Activated CD4-positive, alpha-beta T cell treated with anti-CD3 and anti-CD28 coated beads for 1 hour (primary cell): Measurements from ENCODE around the gene MICAL3.

ENCODE experiments used
- DNase-seq: peaks from one replicate; pipeline ENCODE4 v3.0.0-alpha.2; 2020

The MICAL3 gene

GRCh38 chr22:17807578-17808410 is 216.6 kb downstream of the MICAL3 start:
- no peak for DNase-seq

GRCh38 chr22:17807086-17807485 is 217.3 kb downstream of the MICAL3 start:
- no peak for DNase-seq

- no peak for DNase-seq
Measured at GRCh38 chr22:17806437-17806836, 217.9 kb downstream of the MICAL3 start.

- DNase-seq: no peak
Measured at GRCh38 chr22:17804331-17805080, 219.9 kb downstream of the MICAL3 start.

GRCh38 chr22:17803609-17804270 is 220.6 kb downstream of the MICAL3 start:
- DNase-seq: no peak

GRCh38 chr22:17802822-17803221 is 221.5 kb downstream of the MICAL3 start:
- no peak for DNase-seq

- DNase-seq: no peak
Measured at GRCh38 chr22:17802411-17802810, 221.9 kb downstream of the MICAL3 start.

GRCh38 chr22:17797721-17798559 is 226.4 kb downstream of the MICAL3 start:
- DNase-seq: no peak

- DNase-seq: no peak
Measured at GRCh38 chr22:17796695-17797094, 227.7 kb downstream of the MICAL3 start.

- DNase-seq: no peak
Measured at GRCh38 chr22:17795661-17796548, 228.5 kb downstream of the MICAL3 start.

- no peak for DNase-seq
Measured at GRCh38 chr22:17794726-17795542, 229.4 kb downstream of the MICAL3 start.

GRCh38 chr22:17792854-17793434 is 231.4 kb downstream of the MICAL3 start:
- DNase-seq: no peak

- DNase-seq: no peak
Measured at GRCh38 chr22:17792299-17792698, 232.1 kb downstream of the MICAL3 start.

GRCh38 chr22:17791196-17791595 is 233.2 kb downstream of the MICAL3 start:
- no peak for DNase-seq

GRCh38 chr22:17789379-17790200 is 234.8 kb downstream of the MICAL3 start:
- DNase-seq: no peak

GRCh38 chr22:17788528-17789378 is 235.6 kb downstream of the MICAL3 start:
- no peak for DNase-seq

GRCh38 chr22:17787716-17788330 is 236.5 kb downstream of the MICAL3 start:
- DNase-seq: no peak

- DNase-seq: no peak
Measured at GRCh38 chr22:17787241-17787640, 237.1 kb downstream of the MICAL3 start.
